Measurements from ENCODE around the gene ANKRD44.
"Not testable (repeated sequence)": the region's sequence is repeated elsewhere in the genome, so short reads cannot be mapped to it uniquely, and the experiment has no call there.

Gene ANKRD44

GRCh38 chr2:197054437-197054836 lies 256.1 kb downstream of the ANKRD44 start:
- peaks cover 3% of the 10 kb centered on the region for H3K4me1 Mint-ChIP-seq (ENCODE audit: low read depth)
- no peak overlapping the region for H3K4me3 Mint-ChIP-seq
- H3K9me3 Mint-ChIP-seq: peaks cover 47% of the 10 kb centered on the region
- no peaks in the 10 kb centered on the region for H3K27me3 Mint-ChIP-seq (ENCODE audit: low read depth)
- no peak overlapping the region for H3K27ac Mint-ChIP-seq
- H3K36me3 Mint-ChIP-seq (ENCODE audit: low read depth): peaks cover 90% of the 10 kb centered on the region
- DNase-seq (ENCODE audit: low spot score): no peak

- no peak for DNase-seq (ENCODE audit: low spot score)
- no peak overlapping the region for H3K27ac Mint-ChIP-seq
Measured at GRCh38 chr2:197052356-197052755, 258.2 kb downstream of the ANKRD44 start.

GRCh38 chr2:197045115-197045514 lies 265.5 kb downstream of the ANKRD44 start:
- Mint-ChIP-seq H3K4me1 (ENCODE audit: low read depth) (peaks cover 5% of the 10 kb centered on the region), H3K36me3 (ENCODE audit: low read depth) (peaks cover 51% of the 10 kb centered on the region), H3K4me3 (no peak overlapping the region)

More at GRCh38 chr2:197052356-197052755, 258.2 kb downstream of the ANKRD44 start:
- Mint-ChIP-seq H3K27me3 (ENCODE audit: low read depth) (no peaks in the 10 kb centered on the region), H3K4me1 (ENCODE audit: low read depth) (peaks cover 3% of the 10 kb centered on the region), H3K4me3 (no peak overlapping the region), H3K9me3 (peaks cover 40% of the 10 kb centered on the region), H3K36me3 (ENCODE audit: low read depth) (peaks cover 88% of the 10 kb centered on the region)

GRCh38 chr2:197042739-197043196 lies 267.8 kb downstream of the ANKRD44 start:
- Mint-ChIP-seq H3K4me3 (no peak overlapping the region), H3K27ac (peak overlapping the region; percentile 20), H3K9me3 (no peaks in the 10 kb centered on the region), H3K27me3 (ENCODE audit: low read depth) (no peaks in the 10 kb centered on the region), H3K36me3 (ENCODE audit: low read depth) (peaks cover 46% of the 10 kb centered on the region), H3K4me1 (ENCODE audit: low read depth) (peaks cover 5% of the 10 kb centered on the region)
- no peak for DNase-seq (ENCODE audit: low spot score)

More at GRCh38 chr2:197045115-197045514, 265.5 kb downstream of the ANKRD44 start:
- Mint-ChIP-seq H3K27ac (peak overlapping the region; percentile 18), H3K27me3 (ENCODE audit: low read depth) (no peaks in the 10 kb centered on the region), H3K9me3 (peaks cover 6% of the 10 kb centered on the region)
- no peak for DNase-seq (ENCODE audit: low spot score)

GRCh38 chr2:197037863-197038398 lies 272.6 kb downstream of the ANKRD44 start:
- H3K27ac Mint-ChIP-seq: no peak overlapping the region
- H3K4me1 Mint-ChIP-seq (ENCODE audit: low read depth): peaks cover under 1% of the 10 kb centered on the region
- no peak overlapping the region for H3K4me3 Mint-ChIP-seq
- no peaks in the 10 kb centered on the region for H3K27me3 Mint-ChIP-seq (ENCODE audit: low read depth)
- H3K9me3 Mint-ChIP-seq: no peaks in the 10 kb centered on the region
- DNase-seq (ENCODE audit: low spot score): no peak
- peaks cover 66% of the 10 kb centered on the region for H3K36me3 Mint-ChIP-seq (ENCODE audit: low read depth)

- DNase-seq (ENCODE audit: low spot score): no peak
- Mint-ChIP-seq H3K4me1 (ENCODE audit: low read depth) (peaks cover 8% of the 10 kb centered on the region), H3K36me3 (ENCODE audit: low read depth) (peaks cover 66% of the 10 kb centered on the region), H3K4me3 (no peak overlapping the region), H3K27ac (no peak overlapping the region), H3K27me3 (ENCODE audit: low read depth) (no peaks in the 10 kb centered on the region), H3K9me3 (no peaks in the 10 kb centered on the region)
Measured at GRCh38 chr2:197035002-197035401, 275.6 kb downstream of the ANKRD44 start.

GRCh38 chr2:197034292-197034691 lies 276.3 kb downstream of the ANKRD44 start:
- no peaks in the 10 kb centered on the region for H3K9me3 Mint-ChIP-seq
- H3K4me3 Mint-ChIP-seq: no peak overlapping the region
- H3K4me1 Mint-ChIP-seq (ENCODE audit: low read depth): peaks cover 8% of the 10 kb centered on the region
- peaks cover 68% of the 10 kb centered on the region for H3K36me3 Mint-ChIP-seq (ENCODE audit: low read depth)
- H3K27me3 Mint-ChIP-seq (ENCODE audit: low read depth): no peaks in the 10 kb centered on the region
- no peak for DNase-seq (ENCODE audit: low spot score)
- H3K27ac Mint-ChIP-seq: no peak overlapping the region

- H3K27ac Mint-ChIP-seq: no peak overlapping the region
- H3K27me3 Mint-ChIP-seq (ENCODE audit: low read depth): no peaks in the 10 kb centered on the region
- H3K4me3 Mint-ChIP-seq: no peak overlapping the region
- H3K9me3 Mint-ChIP-seq: no peaks in the 10 kb centered on the region
- H3K36me3 Mint-ChIP-seq (ENCODE audit: low read depth): peaks cover 69% of the 10 kb centered on the region
- H3K4me1 Mint-ChIP-seq (ENCODE audit: low read depth): peaks cover 9% of the 10 kb centered on the region
- DNase-seq (ENCODE audit: low spot score): no peak
Measured at GRCh38 chr2:197033222-197033621, 277.4 kb downstream of the ANKRD44 start.

- H3K27ac Mint-ChIP-seq: no peak overlapping the region
- H3K4me3 Mint-ChIP-seq: no peak overlapping the region
- no peak for DNase-seq (ENCODE audit: low spot score)
- no peaks in the 10 kb centered on the region for H3K27me3 Mint-ChIP-seq (ENCODE audit: low read depth)
- no peaks in the 10 kb centered on the region for H3K9me3 Mint-ChIP-seq
- peaks cover 66% of the 10 kb centered on the region for H3K36me3 Mint-ChIP-seq (ENCODE audit: low read depth)
- peaks cover 11% of the 10 kb centered on the region for H3K4me1 Mint-ChIP-seq (ENCODE audit: low read depth)
Measured at GRCh38 chr2:197031803-197032202, 278.8 kb downstream of the ANKRD44 start.

GRCh38 chr2:197030090-197030489 lies 280.5 kb downstream of the ANKRD44 start:
- no peak overlapping the region for H3K4me3 Mint-ChIP-seq
- H3K4me1 Mint-ChIP-seq (ENCODE audit: low read depth): peaks cover 11% of the 10 kb centered on the region

GRCh38 chr2:197028633-197029032 lies 281.9 kb downstream of the ANKRD44 start:
- DNase-seq (ENCODE audit: low spot score): no peak
- Mint-ChIP-seq H3K27ac (no peak overlapping the region), H3K27me3 (ENCODE audit: low read depth) (no peaks in the 10 kb centered on the region), H3K36me3 (ENCODE audit: low read depth) (peaks cover 70% of the 10 kb centered on the region), H3K4me1 (ENCODE audit: low read depth) (peaks cover 11% of the 10 kb centered on the region), H3K9me3 (no peaks in the 10 kb centered on the region), H3K4me3 (no peak overlapping the region)

More at GRCh38 chr2:197030090-197030489, 280.5 kb downstream of the ANKRD44 start:
- Mint-ChIP-seq H3K36me3 (ENCODE audit: low read depth) (peaks cover 66% of the 10 kb centered on the region), H3K27me3 (ENCODE audit: low read depth) (no peaks in the 10 kb centered on the region), H3K27ac (no peak overlapping the region), H3K9me3 (no peaks in the 10 kb centered on the region)
- DNase-seq (ENCODE audit: low spot score): no peak

- Mint-ChIP-seq H3K4me1 (ENCODE audit: low read depth) (peaks cover 11% of the 10 kb centered on the region), H3K36me3 (ENCODE audit: low read depth) (peaks cover 70% of the 10 kb centered on the region), H3K4me3 (no peak overlapping the region), H3K27ac (no peak overlapping the region), H3K27me3 (ENCODE audit: low read depth) (no peaks in the 10 kb centered on the region), H3K9me3 (no peaks in the 10 kb centered on the region)
- no peak for DNase-seq (ENCODE audit: low spot score)
Measured at GRCh38 chr2:197028230-197028629, 282.4 kb downstream of the ANKRD44 start.

GRCh38 chr2:197024206-197024605 lies 286.4 kb downstream of the ANKRD44 start:
- peaks cover 67% of the 10 kb centered on the region for H3K36me3 Mint-ChIP-seq (ENCODE audit: low read depth)
- H3K27ac Mint-ChIP-seq: no peak overlapping the region
- H3K9me3 Mint-ChIP-seq: no peaks in the 10 kb centered on the region
- no peak for DNase-seq (ENCODE audit: low spot score)
- H3K27me3 Mint-ChIP-seq (ENCODE audit: low read depth): no peaks in the 10 kb centered on the region
- H3K4me1 Mint-ChIP-seq (ENCODE audit: low read depth): peaks cover 4% of the 10 kb centered on the region
- no peak overlapping the region for H3K4me3 Mint-ChIP-seq

GRCh38 chr2:197020921-197021320 lies 289.7 kb downstream of the ANKRD44 start:
- peaks cover 58% of the 10 kb centered on the region for H3K36me3 Mint-ChIP-seq (ENCODE audit: low read depth)
- not testable (repeated sequence) for H3K27ac Mint-ChIP-seq; H3K9me3 Mint-ChIP-seq; DNase-seq (ENCODE audit: low spot score); H3K4me1 Mint-ChIP-seq (ENCODE audit: low read depth); H3K4me3 Mint-ChIP-seq; H3K27me3 Mint-ChIP-seq (ENCODE audit: low read depth)

- no peaks in the 10 kb centered on the region for H3K4me1 Mint-ChIP-seq (ENCODE audit: low read depth)
- H3K27ac Mint-ChIP-seq: no peak overlapping the region
- H3K36me3 Mint-ChIP-seq (ENCODE audit: low read depth): peaks cover 54% of the 10 kb centered on the region
- no peaks in the 10 kb centered on the region for H3K9me3 Mint-ChIP-seq
- H3K27me3 Mint-ChIP-seq (ENCODE audit: low read depth): no peaks in the 10 kb centered on the region
- no peak for DNase-seq (ENCODE audit: low spot score)
- no peak overlapping the region for H3K4me3 Mint-ChIP-seq
Measured at GRCh38 chr2:197013098-197013497, 297.5 kb downstream of the ANKRD44 start.

Data from T-helper 2 cell treated with Interferon-gamma antibody and Interleukin-4, amounts not matched to agents 5 μg/mL and 100 μg/mL, for 36 hours (primary cell).